ENCODE results near the gene BCAN. TPM values are rescaled to one million over a fixed set of nuclear protein-coding genes. Genes with fewer than 3 reads are reported as not detected.

Gene BCAN
- total RNA-seq, 1 experiment from 2014 or later, result 1.2 TPM

DNA sequence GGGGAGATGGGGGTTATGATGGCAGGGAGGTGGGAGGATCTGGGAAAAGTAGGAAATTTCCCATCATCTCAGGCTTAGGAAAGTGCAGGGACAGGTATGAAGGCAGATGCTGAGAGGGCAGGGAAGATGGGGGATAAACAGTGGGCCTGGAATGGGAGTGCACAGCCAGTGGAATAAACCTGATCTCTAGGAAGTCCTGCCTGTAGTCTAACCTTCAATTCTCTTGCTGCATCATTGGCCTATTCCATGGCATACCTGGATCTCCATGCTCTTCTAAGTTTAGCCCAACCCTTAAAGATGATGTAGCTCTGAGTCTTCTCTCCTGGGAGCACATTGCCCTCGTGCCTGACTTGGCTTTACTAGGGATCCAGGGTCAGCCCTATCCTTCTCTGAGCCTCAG lies 2.7 kb downstream of the BCAN start:
- no peak overlapping the region for H2BK12ac ChIP-seq (ENCODE audit: insufficient read length, low read depth, low read length)
- H3K14ac ChIP-seq (ENCODE audit: insufficient read depth, low read length), result no peak overlapping the region
- Mint-ChIP-seq H3K27ac (no peak overlapping the region), H3K9me3 (no peaks in the 10 kb centered on the region; a peak in 1 of 5 replicates), H3K4me1 (peaks cover 21 to 24% of the 10 kb centered on the region in 2 experiments), H3K36me3 (ENCODE audit: insufficient read depth in 1 of 3, low read depth in 3 of 3) (no peaks in the 10 kb centered on the region), H3K4me3 (no peak overlapping the region), H3K27me3 (ENCODE audit: low read depth) (peaks cover 96% of the 10 kb centered on the region)
- no peaks in the 10 kb centered on the region for H3K79me2 ChIP-seq (ENCODE audit: insufficient read depth, low read length)
- no peak overlapping the region for H3K18ac ChIP-seq (ENCODE audit: insufficient read length, low read depth, low read length)
- TF ChIP-seq, protein P1, sequence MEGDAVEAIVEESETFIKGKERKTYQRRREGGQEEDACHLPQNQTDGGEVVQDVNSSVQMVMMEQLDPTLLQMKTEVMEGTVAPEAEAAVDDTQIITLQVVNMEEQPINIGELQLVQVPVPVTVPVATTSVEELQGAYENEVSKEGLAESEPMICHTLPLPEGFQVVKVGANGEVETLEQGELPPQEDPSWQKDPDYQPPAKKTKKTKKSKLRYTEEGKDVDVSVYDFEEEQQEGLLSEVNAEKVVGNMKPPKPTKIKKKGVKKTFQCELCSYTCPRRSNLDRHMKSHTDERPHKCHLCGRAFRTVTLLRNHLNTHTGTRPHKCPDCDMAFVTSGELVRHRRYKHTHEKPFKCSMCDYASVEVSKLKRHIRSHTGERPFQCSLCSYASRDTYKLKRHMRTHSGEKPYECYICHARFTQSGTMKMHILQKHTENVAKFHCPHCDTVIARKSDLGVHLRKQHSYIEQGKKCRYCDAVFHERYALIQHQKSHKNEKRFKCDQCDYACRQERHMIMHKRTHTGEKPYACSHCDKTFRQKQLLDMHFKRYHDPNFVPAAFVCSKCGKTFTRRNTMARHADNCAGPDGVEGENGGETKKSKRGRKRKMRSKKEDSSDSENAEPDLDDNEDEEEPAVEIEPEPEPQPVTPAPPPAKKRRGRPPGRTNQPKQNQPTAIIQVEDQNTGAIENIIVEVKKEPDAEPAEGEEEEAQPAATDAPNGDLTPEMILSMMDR (conservative IDR thresholded peaks at IDR 0.05), result no peak
- H3K23ac ChIP-seq (ENCODE audit: insufficient read length, low read depth, low read length), result no peak overlapping the region
- no peak overlapping the region for H4K8ac ChIP-seq (replicated peaks; ENCODE audit: insufficient read length, low read depth, low read length)
- H3K9ac ChIP-seq (ENCODE audit: extremely low read depth, insufficient read length, low read length), result no peak overlapping the region
- H4K5ac ChIP-seq (ENCODE audit: insufficient read length, low read depth, low read length), result no peak overlapping the region
- H3K27ac ChIP-seq (ENCODE audit: insufficient read length, low read depth, low read length), result no peak overlapping the region
- peaks cover 4% of the 10 kb centered on the region; the same call in 1 of the 2 replicates for H3K4me1 ChIP-seq (ENCODE audit: insufficient read depth, low read length)
- no peak for DNase-seq
- no peak overlapping the region for H2AK5ac ChIP-seq (ENCODE audit: insufficient read length, low read length)
- no peak overlapping the region for H3K4ac ChIP-seq (ENCODE audit: low read depth, low read length)
- no peaks in the 10 kb centered on the region for H3K9me3 ChIP-seq (ENCODE audit: control insufficient read depth, low read depth, low read length)
- H4K91ac ChIP-seq (ENCODE audit: insufficient read length, low read depth, low read length), result no peak overlapping the region
- H2AFZ ChIP-seq (ENCODE audit: low read length), result no peak overlapping the region
- no CpG with 5 or more reads among the region's 1 CpG for WGBS (ENCODE audit: extremely low coverage, insufficient read length, low lambda C conversion rate)
- no peak overlapping the region for H2BK15ac ChIP-seq (ENCODE audit: low read depth, low read length)
- H3K27me3 ChIP-seq (ENCODE audit: insufficient read depth, low read length), result peaks cover 10% of the 10 kb centered on the region; the same call in 1 of the 2 replicates
- H3K4me2 ChIP-seq (ENCODE audit: insufficient read depth, insufficient read length, low read length), result no peak overlapping the region
- H3K56ac ChIP-seq (ENCODE audit: insufficient read length, low read depth, low read length), result no peak overlapping the region
- H4K20me1 ChIP-seq (ENCODE audit: control insufficient read depth, insufficient read depth, insufficient read length), result no peaks in the 10 kb centered on the region
- no peak overlapping the region for H2BK5ac ChIP-seq (ENCODE audit: insufficient read length, low read length)
- no peak overlapping the region for H3T11ph ChIP-seq (ENCODE audit: low read length)
- no peak overlapping the region for H2BK20ac ChIP-seq (ENCODE audit: low read depth, low read length, poor library complexity, severe bottlenecking)
- H3K23me2 ChIP-seq (ENCODE audit: insufficient read length, low read depth, low read length, poor library complexity, severe bottlenecking), result peaks cover 11% of the 10 kb centered on the region
- no peak overlapping the region for H2BK120ac ChIP-seq (ENCODE audit: low read depth, low read length, poor library complexity, severe bottlenecking)
- no peaks in the 10 kb centered on the region for H3K79me1 ChIP-seq (ENCODE audit: insufficient read depth, low read depth, low read length, poor library complexity, severe bottlenecking)
